OCI-LY7 (cell line): ENCODE results near the gene F8. TPM values are rescaled to one million over a fixed set of nuclear protein-coding genes. Genes with fewer than 3 reads are reported as not detected.

ENCODE experiments used
- BruUV-seq: library from RNA; stranded (reverse); fragments of 400-500 nt; replicated peaks from 2 replicates; lab custom pipeline; 2021; lab: Mats Ljungman, UMichigan
- CTCF ChIA-PET: fragments of 300-600 bp; sonication (Branson Sonifier 250); formaldehyde crosslinking; loops from one replicate; lab custom pipeline; 2022; ENCODE audit warnings: antibody characterized with exemption; ENCODE audit not compliant: unreplicated experiment; lab: Charles Lee
- POLR2A ChIA-PET: fragments of 300-600 bp; sonication (Branson Sonifier 250); formaldehyde crosslinking; loops from one replicate; lab custom pipeline; 2022; ENCODE audit warnings: antibody characterized with exemption; lab: Charles Lee
- DNase-seq: peaks from one replicate; pipeline ENCODE4 v3.0.0-alpha.2; 2015; ENCODE audit warnings: low spot score
- H2AFZ ChIP-seq: fragments of 200-600 bp; sonication (generic), shearing (Covaris generic); 2 replicates; pipeline ENCODE4 v1.6.1; 2014; ENCODE audit warnings: mild to moderate bottlenecking, antibody characterized with exemption, low read length, moderate library complexity
- H3K27ac ChIP-seq: fragments of 200-600 bp; sonication (generic); 2 replicates; pipeline ENCODE4 v1.5.1; 2014; ENCODE audit warnings: mixed run types, low read depth, mild to moderate bottlenecking, moderate library complexity, low read length, inconsistent platforms; ENCODE audit not compliant: poor library complexity, severe bottlenecking
- H3K36me3 ChIP-seq: fragments of 200-600 bp; sonication (generic); 2 replicates; pipeline ENCODE4 v1.6.1; 2014; ENCODE audit warnings: mild to moderate bottlenecking, antibody characterized with exemption, low read length, moderate library complexity, mixed read lengths; ENCODE audit not compliant: insufficient read depth
- H3K4me1 ChIP-seq: fragments of 200-600 bp; sonication (generic); 2 replicates; pipeline ENCODE4 v1.5.1; 2014; ENCODE audit warnings: mild to moderate bottlenecking, low read length; ENCODE audit not compliant: insufficient read depth, poor library complexity, severe bottlenecking
- H3K4me2 ChIP-seq: fragments of 200-600 bp; sonication (generic); 2 replicates; pipeline ENCODE4 v1.6.1; 2014; ENCODE audit warnings: mild to moderate bottlenecking, low read length
- H3K4me3 ChIP-seq: fragments of 200-600 bp; sonication (generic); 2 replicates; pipeline ENCODE4 v1.5.1; 2014; ENCODE audit warnings: mild to moderate bottlenecking, low read depth, low read length; ENCODE audit not compliant: poor library complexity, severe bottlenecking
- H3K79me2 ChIP-seq: fragments of 200-600 bp; sonication (generic); 2 replicates; pipeline ENCODE4 v1.6.1; 2016; ENCODE audit warnings: low read depth, mild to moderate bottlenecking, low read length, moderate library complexity, mixed read lengths; ENCODE audit not compliant: insufficient read depth
- H3K9me2 ChIP-seq: fragments of 200-600 bp; sonication (generic); 2 replicates; pipeline ENCODE4 v1.6.1; 2016; ENCODE audit warnings: mild to moderate bottlenecking, low read length, mixed read lengths; ENCODE audit not compliant: insufficient read depth
- H3K9me3 ChIP-seq: fragments of 200-600 bp; sonication (generic); 2 replicates; pipeline ENCODE4 v1.6.1; 2014; ENCODE audit warnings: mild to moderate bottlenecking, mixed run types, low read length, mixed read lengths
- H4K20me1 ChIP-seq: fragments of 200-600 bp; sonication (generic); 2 replicates; pipeline ENCODE4 v1.6.1; 2014; ENCODE audit warnings: mild to moderate bottlenecking, antibody characterized with exemption, low read length, moderate library complexity, mixed read lengths; ENCODE audit not compliant: insufficient read depth
- CTCF ChIP-seq: fragments of 200-600 bp; sonication (generic); conservative IDR thresholded peaks from 2 replicates; pipeline ENCODE4 v1.5.1; 2014; ENCODE audit warnings: mild to moderate bottlenecking, antibody characterized with exemption, low read length, moderate library complexity, mixed read lengths
- EZH2phosphoT487 ChIP-seq: fragments of 200-600 bp; sonication (generic); IDR thresholded peaks from 2 replicates; pipeline ENCODE4 v1.6.1; 2018; ENCODE audit warnings: low read depth, borderline replicate concordance, mild to moderate bottlenecking, mixed run types, antibody characterized with exemption, low read length, moderate library complexity, mixed read lengths
- intact Hi-C: fragments of 100-400 bp; cut with micrococcal nuclease; formaldehyde crosslinking; loops from one replicate; pipeline ENCODE4 v1.10.0; 2022; ENCODE audit not compliant: unreplicated experiment
- total RNA-seq, 2 experiments: library from RNA; depleted of rRNA in 1 of 2; stranded (reverse); fragments of >200 nt in 1 of 2; shearing (Covaris generic) in 1 of 2; gene quantifications; 2 replicates each; pipeline ENCODE4 v1.2.3, GENCODE V29; 2014 to 2022

The F8 gene
- total RNA-seq, 2 experiments from 2014 or later: 0.47 to 1.7 TPM

DNA sequence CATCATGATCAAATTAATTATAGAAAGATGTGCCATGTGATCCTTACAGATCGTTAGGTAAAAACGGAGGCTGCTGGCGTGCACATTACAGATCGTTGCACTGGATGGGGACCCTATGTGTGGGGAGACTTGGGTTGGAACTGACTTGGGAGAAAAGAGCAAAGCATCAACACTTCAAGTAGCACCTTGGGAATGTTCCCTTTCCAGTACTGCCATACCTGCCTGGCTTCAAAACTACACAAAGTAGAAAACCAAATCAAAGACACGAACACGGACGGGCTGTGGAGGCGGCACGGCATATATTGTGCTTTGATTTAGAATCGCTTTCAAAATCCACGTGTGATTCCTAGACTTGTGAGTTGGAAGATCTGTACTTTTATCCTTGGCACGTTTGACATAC is 47.5 kb upstream of the F8 start:
- ChIA-PET CTCF (interaction anchor here (1.0 kb wide), 1 partner anchor 17 kb away, joined by 3 read pairs; no protein-coding TSS in a partner anchor), POLR2A (interaction anchor here (0.7 to 1.1 kb wide), 3 partner anchors 8 to 47 kb away, joined by 3 to 4 read pairs (median 3); partner anchors contain the start of genes F8 and FUNDC2)
- peak overlapping the region; percentile 91; the same call in 1 of the 2 replicates for H2AFZ ChIP-seq
- peak overlapping the region; percentile 94 for H3K4me3 ChIP-seq
- BruUV-seq: TSS peak; percentile 74
- intact Hi-C loops: no loop called here
- no peaks in the 10 kb centered on the region for H3K9me3 ChIP-seq
- H3K36me3 ChIP-seq: peaks cover 23% of the 10 kb centered on the region
- peaks cover 58% of the 10 kb centered on the region for H3K79me2 ChIP-seq
- no peaks in the 10 kb centered on the region for H3K9me2 ChIP-seq
- peak overlapping the region; percentile 90 for H3K4me2 ChIP-seq
- H4K20me1 ChIP-seq: no peaks in the 10 kb centered on the region
- peak; percentile 8 for DNase-seq
- H3K27ac ChIP-seq: peak overlapping the region; percentile 81
- peaks cover 33% of the 10 kb centered on the region for H3K4me1 ChIP-seq
- TF ChIP-seq EZH2phosphoT487: no peak
- no peak for TF ChIP-seq CTCF

GRCh38 chrX:155069414-155069813 is 46.9 kb upstream of the F8 start:
- intact Hi-C loops: no loop called here
- BruUV-seq: no TSS peak
- peak overlapping the region; percentile 94 for H3K4me3 ChIP-seq

More at GRCh38 chrX:155069414-155069813, 46.9 kb upstream of the F8 start:
- Histone ChIP-seq H4K20me1 (no peaks in the 10 kb centered on the region), H3K27ac (no peak overlapping the region), H3K9me3 (no peaks in the 10 kb centered on the region), H3K36me3 (peaks cover 17% of the 10 kb centered on the region), H3K4me1 (peaks cover 33% of the 10 kb centered on the region), H3K9me2 (no peaks in the 10 kb centered on the region), H3K79me2 (peaks cover 54% of the 10 kb centered on the region), H2AFZ (peak overlapping the region; percentile 91; the same call in 1 of the 2 replicates), H3K4me2 (peak overlapping the region; percentile 90)
- DNase-seq: no peak
- ChIA-PET POLR2A (interaction anchor here (0.7 kb wide), 1 partner anchor 47 kb away, joined by 3 read pairs; the partner anchor contains the start of gene F8), CTCF (no interaction called here)
- TF ChIP-seq EZH2phosphoT487 (no peak), CTCF (no peak)
